Hepatocyte (in vitro differentiated cells): ENCODE results near the gene ADCK2. TPM values are rescaled to one million over a fixed set of nuclear protein-coding genes. Genes with fewer than 3 reads are reported as not detected.

Source experiments
- DNase-seq: peaks from one replicate; pipeline ENCODE4 v3.0.0-alpha.2; 2016; ENCODE audit warnings: low spot score
- H2AFZ ChIP-seq: fragments of 200-600 bp; sonication (generic); 2 replicates; pipeline ENCODE4 v1.6.0; 2016; ENCODE audit warnings: antibody characterized with exemption, mild to moderate bottlenecking
- H3K27ac ChIP-seq: fragments of 200-600 bp; sonication (generic); 2 replicates; pipeline ENCODE4 v1.5.1; 2016; ENCODE audit warnings: mild to moderate bottlenecking
- H3K27me3 ChIP-seq: fragments of 200-600 bp; sonication (generic); 2 replicates; pipeline ENCODE4 v1.6.1; 2016
- H3K36me3 ChIP-seq: fragments of 200-600 bp; sonication (generic); replicated peaks from 2 replicates; pipeline ENCODE4 v1.5.1; 2016; ENCODE audit warnings: low read depth; ENCODE audit not compliant: insufficient read depth
- H3K4me1 ChIP-seq: fragments of 200-600 bp; sonication (generic); 2 replicates; pipeline ENCODE4 v1.5.1; 2016; ENCODE audit warnings: mild to moderate bottlenecking, moderate library complexity; ENCODE audit not compliant: insufficient read depth
- H3K4me2 ChIP-seq: fragments of 200-600 bp; sonication (generic); 2 replicates; pipeline ENCODE4 v1.6.0; 2016
- H3K4me3 ChIP-seq: fragments of 200-600 bp; sonication (generic); 2 replicates; pipeline ENCODE4 v1.5.1; 2016; ENCODE audit warnings: mild to moderate bottlenecking
- H3K79me2 ChIP-seq: fragments of 200-600 bp; sonication (generic); 2 replicates; pipeline ENCODE4 v1.6.0; 2017; ENCODE audit warnings: mild to moderate bottlenecking
- H3K9me2 ChIP-seq: fragments of 200-600 bp; sonication (generic); replicated peaks from 2 replicates; pipeline ENCODE4 v1.6.0; 2017; ENCODE audit warnings: mild to moderate bottlenecking; ENCODE audit not compliant: insufficient read depth
- H3K9me3 ChIP-seq: fragments of 200-600 bp; sonication (generic); 2 replicates; pipeline ENCODE4 v1.5.1; 2016; ENCODE audit warnings: low read depth, mild to moderate bottlenecking
- H4K20me1 ChIP-seq: fragments of 200-600 bp; sonication (generic); 2 replicates; pipeline ENCODE4 v1.6.0; 2016; ENCODE audit warnings: mild to moderate bottlenecking; ENCODE audit not compliant: insufficient read depth, poor library complexity, severe bottlenecking
- EZH2 ChIP-seq: fragments of 200-600 bp; sonication (generic); IDR thresholded peaks from 2 replicates; pipeline ENCODE4 v1.6.1; 2016; ENCODE audit warnings: antibody characterized with exemption, mild to moderate bottlenecking, borderline replicate concordance
- EZH2phosphoT487 ChIP-seq: fragments of 200-600 bp; sonication (generic); IDR thresholded peaks from one replicate; pipeline ENCODE4 v1.6.1; 2018; ENCODE audit warnings: antibody characterized with exemption, mild to moderate bottlenecking, low read depth, moderate library complexity; ENCODE audit not compliant: unreplicated experiment, severe bottlenecking
- WGBS: methylation state at CpG from one replicate; pipeline ENCODE4 v1.1.6; 2016; ENCODE audit warnings: low lambda C conversion rate; ENCODE audit errors: missing lambda C conversion rate; 5-methylcytosine and 5-hydroxymethylcytosine counted together
- polyA plus RNA-seq: library from polyadenylated mRNA; unstranded; fragments of >200 nt; fragmentation: Nextera tagmentation; extraction: Ambion mirVana; gene quantifications from 2 replicates; pipeline ENCODE4 v1.2.1, GENCODE V29; 2016
- total RNA-seq: library from RNA; depleted of rRNA; stranded (reverse); fragments of >200 nt; gene quantifications from 2 replicates; pipeline ENCODE4 v1.2.3, GENCODE V29; 2014
- TF ChIP-seq, protein P1 (sequence below): fragments of 200-600 bp; sonication (generic); IDR thresholded peaks from 2 replicates; pipeline ENCODE4 v1.5.1; 2016; ENCODE audit warnings: antibody characterized with exemption, mild to moderate bottlenecking; ENCODE audit not compliant: poor library complexity

The ADCK2 gene
- total and polyA plus RNA-seq, 2 experiments from 2014 or later, result 22.4 to 24.2 TPM

DNA sequence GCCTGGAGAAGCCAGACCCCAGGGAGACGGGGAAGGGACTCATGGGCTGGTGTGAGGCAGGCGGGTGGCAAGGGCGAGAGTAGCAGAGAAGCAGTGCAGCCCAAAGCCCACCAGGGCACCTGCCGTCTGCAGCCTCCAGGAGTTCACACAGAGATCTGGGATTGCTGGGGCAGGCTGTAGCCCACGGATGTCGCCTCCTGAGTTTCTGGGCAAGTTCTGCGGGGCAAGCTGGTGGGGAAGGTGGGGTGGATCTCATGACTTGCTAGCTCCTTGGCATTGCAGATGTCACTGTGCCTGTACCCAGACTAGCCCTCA is 6.0 kb downstream of the ADCK2 start:
- Histone ChIP-seq H3K36me3 (no peaks in the 10 kb centered on the region), H3K27ac (no peak overlapping the region), H3K9me2 (no peaks in the 10 kb centered on the region), H3K9me3 (no peaks in the 10 kb centered on the region), H3K4me2 (no peak overlapping the region), H3K4me1 (peaks cover 11% of the 10 kb centered on the region), H2AFZ (no peak overlapping the region), H3K79me2 (no peaks in the 10 kb centered on the region), H3K4me3 (no peak overlapping the region), H4K20me1 (no peaks in the 10 kb centered on the region), H3K27me3 (no peaks in the 10 kb centered on the region)
- WGBS, result 97% methylated on average over 6 of the region's 7 CpGs
- no peak for DNase-seq
- no peak for TF ChIP-seq EZH2phosphoT487
- no peak for TF ChIP-seq EZH2
- TF ChIP-seq, protein P1, sequence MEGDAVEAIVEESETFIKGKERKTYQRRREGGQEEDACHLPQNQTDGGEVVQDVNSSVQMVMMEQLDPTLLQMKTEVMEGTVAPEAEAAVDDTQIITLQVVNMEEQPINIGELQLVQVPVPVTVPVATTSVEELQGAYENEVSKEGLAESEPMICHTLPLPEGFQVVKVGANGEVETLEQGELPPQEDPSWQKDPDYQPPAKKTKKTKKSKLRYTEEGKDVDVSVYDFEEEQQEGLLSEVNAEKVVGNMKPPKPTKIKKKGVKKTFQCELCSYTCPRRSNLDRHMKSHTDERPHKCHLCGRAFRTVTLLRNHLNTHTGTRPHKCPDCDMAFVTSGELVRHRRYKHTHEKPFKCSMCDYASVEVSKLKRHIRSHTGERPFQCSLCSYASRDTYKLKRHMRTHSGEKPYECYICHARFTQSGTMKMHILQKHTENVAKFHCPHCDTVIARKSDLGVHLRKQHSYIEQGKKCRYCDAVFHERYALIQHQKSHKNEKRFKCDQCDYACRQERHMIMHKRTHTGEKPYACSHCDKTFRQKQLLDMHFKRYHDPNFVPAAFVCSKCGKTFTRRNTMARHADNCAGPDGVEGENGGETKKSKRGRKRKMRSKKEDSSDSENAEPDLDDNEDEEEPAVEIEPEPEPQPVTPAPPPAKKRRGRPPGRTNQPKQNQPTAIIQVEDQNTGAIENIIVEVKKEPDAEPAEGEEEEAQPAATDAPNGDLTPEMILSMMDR, result no peak

DNA sequence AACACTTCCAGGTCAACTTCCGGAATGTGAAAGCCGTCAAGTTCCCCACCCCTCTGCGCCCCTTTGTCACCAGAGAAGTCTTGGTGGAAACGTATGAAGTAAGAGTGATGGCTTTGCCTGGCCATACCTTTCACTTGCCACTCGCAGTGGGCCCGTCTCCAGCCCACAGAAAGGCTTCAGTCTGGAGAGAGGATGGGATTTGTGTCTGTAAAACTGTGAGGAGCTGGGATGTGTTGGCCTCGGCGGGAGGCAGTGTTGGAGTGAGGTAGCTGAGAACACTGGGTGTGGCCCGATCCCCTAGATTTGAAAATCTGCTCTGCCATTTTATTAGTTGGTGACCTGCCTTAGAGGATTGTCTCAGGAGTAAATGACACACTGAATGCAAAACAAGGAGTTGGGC is 6.4 kb downstream of the ADCK2 start:
- 94% methylated on average over 9 of the region's 9 CpGs for WGBS
- no peak overlapping the region for H2AFZ ChIP-seq
- no peaks in the 10 kb centered on the region for H3K9me3 ChIP-seq
- H3K36me3 ChIP-seq, result no peaks in the 10 kb centered on the region
- no peak for DNase-seq
- H3K4me1 ChIP-seq, result peaks cover 7% of the 10 kb centered on the region
- no peaks in the 10 kb centered on the region for H3K9me2 ChIP-seq
- no peaks in the 10 kb centered on the region for H4K20me1 ChIP-seq
- no peaks in the 10 kb centered on the region for H3K27me3 ChIP-seq
- H3K4me2 ChIP-seq, result no peak overlapping the region
- H3K79me2 ChIP-seq, result no peaks in the 10 kb centered on the region
- no peak overlapping the region for H3K27ac ChIP-seq
- TF ChIP-seq EZH2 (no peak), EZH2phosphoT487 (no peak)
- TF ChIP-seq, protein P1, result no peak
- H3K4me3 ChIP-seq, result no peak overlapping the region

DNA sequence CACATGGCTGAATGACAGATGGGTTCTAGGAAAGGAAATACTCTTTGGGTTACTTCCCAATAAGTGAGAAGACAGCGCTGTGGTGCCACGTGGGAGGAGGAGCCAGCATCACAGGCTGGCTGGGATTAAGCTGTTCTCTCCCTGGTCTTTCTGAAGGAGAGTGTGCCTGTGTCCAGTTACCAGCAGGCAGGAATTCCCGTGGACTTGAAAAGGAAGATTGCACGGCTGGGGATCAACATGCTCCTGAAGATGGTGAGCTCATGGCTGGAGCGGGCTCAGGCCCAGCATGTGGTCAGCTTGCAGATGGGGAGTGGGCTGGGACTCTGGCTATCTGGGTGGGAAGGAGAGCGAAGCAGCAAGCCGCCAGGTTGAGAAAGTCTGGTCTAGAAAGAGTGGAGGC is 8.1 kb downstream of the ADCK2 start:
- Histone ChIP-seq H4K20me1 (no peaks in the 10 kb centered on the region), H3K4me1 (no peaks in the 10 kb centered on the region), H3K79me2 (no peaks in the 10 kb centered on the region), H3K36me3 (no peaks in the 10 kb centered on the region), H3K9me3 (no peaks in the 10 kb centered on the region), H3K4me3 (no peak overlapping the region), H3K9me2 (no peaks in the 10 kb centered on the region), H2AFZ (no peak overlapping the region), H3K4me2 (no peak overlapping the region), H3K27ac (no peak overlapping the region), H3K27me3 (no peaks in the 10 kb centered on the region)
- TF ChIP-seq EZH2 (no peak), EZH2phosphoT487 (no peak)
- TF ChIP-seq, protein P1, result no peak
- no peak for DNase-seq
- 79% methylated on average over 7 of the region's 7 CpGs for WGBS

DNA sequence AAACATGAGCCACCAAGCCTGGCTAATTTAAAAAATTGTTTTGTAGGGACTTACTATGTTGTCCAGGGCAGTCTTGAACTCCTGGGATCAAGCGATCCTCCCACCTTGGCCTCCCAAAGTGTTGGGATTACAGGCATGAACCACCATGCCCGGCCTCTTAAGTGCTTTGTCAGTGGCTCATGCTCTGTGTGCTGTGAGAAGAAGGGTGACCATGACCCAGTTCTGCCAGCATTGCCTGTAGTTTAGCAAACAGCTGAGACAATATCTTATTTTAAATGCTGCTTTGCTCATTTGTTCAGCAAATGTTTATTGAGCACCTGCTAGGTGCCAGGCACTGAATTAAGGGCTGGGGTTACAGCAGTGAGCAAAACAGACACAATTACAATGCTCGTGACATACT is 9.0 kb downstream of the ADCK2 start:
- no peaks in the 10 kb centered on the region for H3K27me3 ChIP-seq
- no peaks in the 10 kb centered on the region for H3K4me1 ChIP-seq
- no peak for DNase-seq
- no peak overlapping the region for H3K4me2 ChIP-seq
- no peaks in the 10 kb centered on the region for H3K9me2 ChIP-seq
- no peak for TF ChIP-seq EZH2
- TF ChIP-seq EZH2phosphoT487, result no peak
- TF ChIP-seq, protein P1, result no peak
- H4K20me1 ChIP-seq, result no peaks in the 10 kb centered on the region
- no peaks in the 10 kb centered on the region for H3K9me3 ChIP-seq
- no peaks in the 10 kb centered on the region for H3K36me3 ChIP-seq
- no peak overlapping the region for H3K4me3 ChIP-seq
- H3K27ac ChIP-seq, result no peak overlapping the region
- WGBS, result 98% methylated on average over 3 of the region's 3 CpGs
- H2AFZ ChIP-seq, result no peak overlapping the region
- no peaks in the 10 kb centered on the region for H3K79me2 ChIP-seq
